ENCODE results near the gene GEMIN8. TPM values are rescaled to one million over a fixed set of nuclear protein-coding genes. Genes with fewer than 3 reads are reported as not detected.

Gene GEMIN8
- total RNA-seq, 1 experiment from 2014 or later: 7.7 TPM

DNA sequence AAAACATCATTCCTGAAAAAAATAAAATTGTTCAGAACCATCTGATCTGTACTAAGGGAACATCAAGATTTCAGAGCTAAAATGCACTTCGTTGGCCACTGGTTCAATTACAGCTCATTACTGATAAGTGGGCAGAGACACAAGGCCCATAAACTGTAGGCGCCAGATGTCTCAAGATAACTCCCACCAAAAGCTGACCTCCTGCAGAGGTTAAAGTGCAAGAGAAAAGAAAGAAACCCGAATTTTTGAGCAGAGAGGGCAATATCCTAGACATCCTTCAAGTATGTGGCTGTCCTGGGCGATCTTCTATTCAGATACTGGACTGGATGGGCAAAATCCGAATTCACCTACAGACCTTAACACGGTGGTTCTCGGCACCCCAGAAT lies 660 bp downstream of the GEMIN8 start:
- intact Hi-C loops (cut with micrococcal nuclease; ENCODE audit: unreplicated experiment): loop anchor here (10.0 kb wide), 1 partner anchor 94 kb away; no protein-coding TSS in a partner anchor
- BruUV-seq (replicated peaks): no TSS peak
- POLR2A ChIA-PET: interaction anchor here (0.8 to 1.3 kb wide), 3 partner anchors 295 to 360 kb away, joined by 3 to 5 read pairs (median 4); partner anchors contain the start of genes OFD1 and TRAPPC2

DNA sequence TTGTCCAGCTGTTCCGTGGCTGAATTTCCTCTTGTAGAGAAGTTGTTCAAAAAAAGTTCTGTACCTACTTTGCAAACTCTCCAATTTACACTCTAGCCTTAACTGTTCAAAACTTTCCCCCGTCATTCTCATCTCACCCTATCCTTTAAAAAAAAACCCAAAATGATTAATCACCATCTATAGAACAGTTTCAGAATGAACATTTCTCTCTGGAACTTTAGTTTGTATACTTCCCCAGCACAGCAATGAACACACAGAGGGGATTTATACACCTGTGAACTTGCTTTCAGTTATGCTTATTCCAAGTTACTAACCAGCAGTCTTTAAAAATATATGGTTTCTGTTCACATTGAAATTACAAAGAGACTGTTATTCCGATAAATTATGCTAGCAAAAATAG lies 1.2 kb downstream of the GEMIN8 start:
- H3K4me1 ChIP-seq: no peaks in the 10 kb centered on the region; the same call in 1 of the 2 replicates
- Mint-ChIP-seq H3K36me3 (ENCODE audit: insufficient read depth, unreplicated experiment) (peaks cover 10% of the 10 kb centered on the region), H3K27ac (ENCODE audit: unreplicated experiment) (no peak overlapping the region), H3K4me1 (ENCODE audit: low read depth, unreplicated experiment) (peaks cover 8% of the 10 kb centered on the region), H3K4me3 (ENCODE audit: unreplicated experiment) (peak overlapping the region; percentile 80), H3K9me3 (ENCODE audit: unreplicated experiment) (no peaks in the 10 kb centered on the region), H3K27me3 (ENCODE audit: insufficient read depth, unreplicated experiment) (no peaks in the 10 kb centered on the region)
- peak overlapping the region; percentile 2; the same call in 1 of the 2 replicates for H3K4me3 ChIP-seq (ENCODE audit: low read depth, low read length)
- TF ChIP-seq, protein P1, sequence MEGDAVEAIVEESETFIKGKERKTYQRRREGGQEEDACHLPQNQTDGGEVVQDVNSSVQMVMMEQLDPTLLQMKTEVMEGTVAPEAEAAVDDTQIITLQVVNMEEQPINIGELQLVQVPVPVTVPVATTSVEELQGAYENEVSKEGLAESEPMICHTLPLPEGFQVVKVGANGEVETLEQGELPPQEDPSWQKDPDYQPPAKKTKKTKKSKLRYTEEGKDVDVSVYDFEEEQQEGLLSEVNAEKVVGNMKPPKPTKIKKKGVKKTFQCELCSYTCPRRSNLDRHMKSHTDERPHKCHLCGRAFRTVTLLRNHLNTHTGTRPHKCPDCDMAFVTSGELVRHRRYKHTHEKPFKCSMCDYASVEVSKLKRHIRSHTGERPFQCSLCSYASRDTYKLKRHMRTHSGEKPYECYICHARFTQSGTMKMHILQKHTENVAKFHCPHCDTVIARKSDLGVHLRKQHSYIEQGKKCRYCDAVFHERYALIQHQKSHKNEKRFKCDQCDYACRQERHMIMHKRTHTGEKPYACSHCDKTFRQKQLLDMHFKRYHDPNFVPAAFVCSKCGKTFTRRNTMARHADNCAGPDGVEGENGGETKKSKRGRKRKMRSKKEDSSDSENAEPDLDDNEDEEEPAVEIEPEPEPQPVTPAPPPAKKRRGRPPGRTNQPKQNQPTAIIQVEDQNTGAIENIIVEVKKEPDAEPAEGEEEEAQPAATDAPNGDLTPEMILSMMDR (IDR thresholded peaks at IDR 0.05; ENCODE audit: insufficient read depth in 1 of 2, low read depth in 1 of 2, low read length in 1 of 2, severe bottlenecking in 1 of 2, unreplicated experiment in 1 of 2): no peak
- ChIA-PET CTCF (no interaction called here), POLR2A (interaction anchor here (1.0 kb wide), 1 partner anchor 294 kb away, joined by 3 read pairs; the partner anchor contains the start of gene TRAPPC2)
- no peaks in the 10 kb centered on the region for H3K27me3 ChIP-seq (replicated peaks; ENCODE audit: control insufficient read depth, insufficient read depth, low read length)
- intact Hi-C loops (cut with micrococcal nuclease; ENCODE audit: unreplicated experiment): loop anchor here (10.0 kb wide), 1 partner anchor 94 kb away; no protein-coding TSS in a partner anchor
- no TSS peak for BruUV-seq (replicated peaks)
- no peaks in the 10 kb centered on the region for H3K36me3 ChIP-seq (ENCODE audit: control insufficient read depth, insufficient read depth, low read length)
- no peaks in the 10 kb centered on the region for H3K9me3 ChIP-seq
- no peak for DNase-seq

More for the DNA sequence above, 660 bp downstream of the GEMIN8 start:
- Histone ChIP-seq H3K4me3 (ENCODE audit: low read depth, low read length) (peak overlapping the region; percentile 55), H3K36me3 (ENCODE audit: control insufficient read depth, insufficient read depth, low read length) (no peaks in the 10 kb centered on the region), H3K9me3 (no peaks in the 10 kb centered on the region), H3K27me3 (replicated peaks; ENCODE audit: control insufficient read depth, insufficient read depth, low read length) (no peaks in the 10 kb centered on the region), H3K4me1 (no peaks in the 10 kb centered on the region; the same call in 1 of the 2 replicates)
- Mint-ChIP-seq H3K27ac (ENCODE audit: unreplicated experiment) (peak overlapping the region; percentile 95), H3K4me1 (ENCODE audit: low read depth, unreplicated experiment) (peaks cover 8% of the 10 kb centered on the region), H3K36me3 (ENCODE audit: insufficient read depth, unreplicated experiment) (peaks cover 10% of the 10 kb centered on the region), H3K4me3 (ENCODE audit: unreplicated experiment) (peak overlapping the region; percentile 80), H3K9me3 (ENCODE audit: unreplicated experiment) (no peaks in the 10 kb centered on the region), H3K27me3 (ENCODE audit: insufficient read depth, unreplicated experiment) (no peaks in the 10 kb centered on the region)
- DNase-seq: no peak
- TF ChIP-seq, protein P1 (IDR thresholded peaks at IDR 0.05; ENCODE audit: insufficient read depth in 1 of 2, low read depth in 1 of 2, low read length in 1 of 2, severe bottlenecking in 1 of 2, unreplicated experiment in 1 of 2): no peak
- CTCF ChIA-PET: interaction anchor here (0.6 to 1.1 kb wide), 3 partner anchors 383 to 522 kb away, joined by 3 to 4 read pairs (median 3); partner anchors contain the start of gene GLRA2

DNA sequence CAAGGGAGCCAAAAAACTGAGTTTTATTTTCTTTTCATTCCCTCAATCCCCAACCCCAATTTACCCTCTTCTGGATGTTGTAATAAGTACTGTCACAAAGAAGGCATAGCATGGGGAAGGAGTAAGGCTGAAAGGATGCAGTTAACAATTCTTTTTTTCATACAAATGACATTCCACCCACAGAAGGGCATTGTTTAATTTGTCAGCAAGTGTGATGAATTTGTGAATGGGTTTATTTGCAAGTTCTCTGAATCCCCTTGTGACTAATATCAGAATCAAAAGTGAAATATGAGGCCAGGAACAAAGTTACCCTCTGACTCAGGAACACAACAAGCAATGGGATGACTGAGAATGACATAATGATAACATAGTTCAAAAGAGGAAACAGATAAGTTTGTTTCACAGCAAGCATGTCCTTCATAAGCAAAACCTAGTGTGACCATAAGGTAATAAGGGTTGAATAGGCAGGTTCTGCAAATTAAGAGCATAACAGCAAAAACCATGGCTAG lies 2.1 kb downstream of the GEMIN8 start:
- no peak overlapping the region for H3K4me3 ChIP-seq (ENCODE audit: low read depth, low read length)
- Mint-ChIP-seq H3K4me3 (ENCODE audit: unreplicated experiment) (no peak overlapping the region), H3K4me1 (ENCODE audit: low read depth, unreplicated experiment) (peaks cover 8% of the 10 kb centered on the region), H3K27me3 (ENCODE audit: insufficient read depth, unreplicated experiment) (no peaks in the 10 kb centered on the region), H3K9me3 (ENCODE audit: unreplicated experiment) (no peaks in the 10 kb centered on the region), H3K27ac (ENCODE audit: unreplicated experiment) (no peak overlapping the region), H3K36me3 (ENCODE audit: insufficient read depth, unreplicated experiment) (peaks cover 10% of the 10 kb centered on the region)
- no peaks in the 10 kb centered on the region for H3K9me3 ChIP-seq
- TF ChIP-seq, protein P1 (IDR thresholded peaks at IDR 0.05; ENCODE audit: insufficient read depth in 1 of 2, low read depth in 1 of 2, low read length in 1 of 2, severe bottlenecking in 1 of 2, unreplicated experiment in 1 of 2): no peak
- intact Hi-C loops (cut with micrococcal nuclease; ENCODE audit: unreplicated experiment): loop anchor here (10.0 kb wide), 1 partner anchor 93 kb away; no protein-coding TSS in a partner anchor
- no peaks in the 10 kb centered on the region for H3K36me3 ChIP-seq (ENCODE audit: control insufficient read depth, insufficient read depth, low read length)
- no peaks in the 10 kb centered on the region; the same call in 1 of the 2 replicates for H3K4me1 ChIP-seq
- POLR2A ChIA-PET: no interaction called here
- DNase-seq: no peak
- H3K27me3 ChIP-seq (replicated peaks; ENCODE audit: control insufficient read depth, insufficient read depth, low read length): no peaks in the 10 kb centered on the region
- BruUV-seq (replicated peaks): no TSS peak
- CTCF ChIA-PET: no interaction called here
